Activated CD8-positive, alpha-beta memory T cell treated with anti-CD3 and anti-CD28 coated beads for 48 hours (primary cell): ENCODE results near the gene TWF2.

Experiments used
- DNase-seq, 3 experiments: peaks; one replicate each; pipeline ENCODE4 v3.0.0-alpha.2; 2020; ENCODE audit warnings: low read depth in 2 of 3, low spot score in 2 of 3

TWF2 gene

DNA sequence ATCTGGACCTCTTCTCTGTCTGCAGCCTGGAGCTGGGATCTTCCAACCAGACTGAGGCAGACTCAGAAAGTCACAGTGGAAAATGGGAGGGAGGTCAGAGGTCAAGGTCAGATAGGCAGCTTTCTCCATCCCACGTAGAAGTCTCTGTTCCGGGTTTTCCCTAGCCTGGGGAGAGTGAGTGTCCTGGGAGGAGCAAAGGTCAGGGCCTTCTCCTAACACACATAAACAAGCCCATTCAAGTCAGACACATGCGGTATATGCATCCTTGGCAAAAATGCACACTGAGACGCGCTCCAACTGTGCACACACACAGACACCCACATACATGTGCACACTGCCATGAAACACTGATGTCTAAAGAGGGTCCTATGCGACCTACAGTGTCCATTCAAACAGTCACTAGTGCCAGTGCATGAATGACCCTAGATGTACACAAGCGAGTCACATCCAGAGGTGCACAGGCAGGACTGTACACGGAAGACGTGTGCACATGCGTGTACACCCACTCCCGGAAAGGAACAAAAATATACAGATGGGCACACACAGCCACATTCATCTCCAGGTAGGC is 681 bp downstream of the TWF2 start:
- no peak for DNase-seq

DNA sequence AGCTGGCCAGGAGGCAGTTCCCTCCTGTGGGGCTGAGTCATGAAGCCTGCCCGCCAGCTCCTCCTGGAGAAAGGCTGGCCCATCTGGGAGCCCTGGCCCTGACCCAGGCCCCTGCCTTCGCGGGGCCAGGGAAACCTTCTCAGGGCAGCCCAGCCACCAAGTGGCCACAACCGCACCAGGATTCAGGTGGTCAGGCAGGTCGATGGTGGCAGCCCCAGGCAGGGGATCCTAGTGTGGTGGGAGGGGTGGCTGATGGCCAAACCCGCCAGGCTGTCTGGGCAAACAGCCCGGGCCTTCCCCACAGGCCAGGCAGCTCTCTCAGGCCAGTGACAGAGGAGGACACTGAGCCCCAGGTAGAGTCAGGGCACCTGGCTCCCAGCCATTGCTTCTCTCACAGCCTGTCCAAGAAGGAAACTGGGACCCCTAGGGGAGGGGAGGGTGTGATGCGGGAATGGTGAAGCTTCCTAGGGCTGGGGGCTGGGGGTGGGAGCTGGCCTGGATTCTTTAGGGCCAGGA is 1.2 kb downstream of the TWF2 start:
- DNase-seq: no peak

DNA sequence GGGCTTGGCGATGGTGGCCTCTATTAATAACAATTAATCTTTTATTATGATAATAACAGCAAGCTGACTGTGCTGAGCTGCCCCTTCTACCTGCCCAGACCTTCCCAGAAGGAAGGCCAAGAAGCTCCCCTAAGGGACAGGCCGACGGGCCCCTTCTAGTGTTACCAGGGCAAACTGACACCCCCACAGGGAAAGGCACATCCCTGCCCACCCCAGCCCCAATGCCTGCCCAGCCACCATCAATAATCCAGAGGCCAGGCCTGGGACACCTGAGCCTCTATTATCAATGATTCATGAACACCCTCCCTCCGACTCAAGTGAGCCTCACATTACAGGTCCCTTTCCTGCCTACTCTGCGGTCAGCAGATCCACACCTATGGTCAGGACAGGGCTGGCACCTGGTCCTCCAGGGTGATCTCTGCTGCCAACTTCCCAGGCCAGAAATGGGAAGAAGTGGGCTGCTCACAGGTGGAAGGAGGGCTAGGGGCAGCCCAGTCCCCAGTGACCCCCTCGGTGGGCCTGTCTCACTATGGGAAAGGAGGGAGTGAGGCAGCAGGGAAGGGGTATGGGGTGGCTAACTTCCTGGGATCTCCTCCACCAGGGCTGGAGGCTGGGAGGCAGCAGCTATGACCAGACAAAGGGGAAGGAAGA is 1.8 kb downstream of the TWF2 start:
- no peak for DNase-seq

DNA sequence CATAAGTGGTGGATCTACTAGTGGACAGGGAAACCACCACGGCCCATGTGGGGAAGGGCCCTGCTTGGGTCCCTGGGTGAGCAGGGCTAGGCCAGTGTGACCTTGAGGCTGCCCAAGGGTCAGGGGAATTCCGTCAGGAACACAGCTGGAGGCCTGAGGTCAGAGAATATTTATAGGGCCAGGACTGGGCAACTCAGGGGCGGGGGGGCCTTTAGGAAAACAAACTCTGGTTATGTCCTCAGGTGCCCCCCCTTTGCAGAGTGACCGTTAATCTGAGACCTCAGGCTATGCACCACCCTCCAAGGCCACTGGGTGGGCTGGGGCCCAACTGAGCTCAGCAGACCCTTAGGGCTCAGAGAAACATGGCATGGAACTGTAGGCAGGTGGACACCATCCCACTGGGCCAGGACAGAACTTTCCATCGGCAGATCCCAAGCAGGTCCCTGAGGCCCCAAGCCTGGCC is 2.5 kb downstream of the TWF2 start:
- no peak for DNase-seq

DNA sequence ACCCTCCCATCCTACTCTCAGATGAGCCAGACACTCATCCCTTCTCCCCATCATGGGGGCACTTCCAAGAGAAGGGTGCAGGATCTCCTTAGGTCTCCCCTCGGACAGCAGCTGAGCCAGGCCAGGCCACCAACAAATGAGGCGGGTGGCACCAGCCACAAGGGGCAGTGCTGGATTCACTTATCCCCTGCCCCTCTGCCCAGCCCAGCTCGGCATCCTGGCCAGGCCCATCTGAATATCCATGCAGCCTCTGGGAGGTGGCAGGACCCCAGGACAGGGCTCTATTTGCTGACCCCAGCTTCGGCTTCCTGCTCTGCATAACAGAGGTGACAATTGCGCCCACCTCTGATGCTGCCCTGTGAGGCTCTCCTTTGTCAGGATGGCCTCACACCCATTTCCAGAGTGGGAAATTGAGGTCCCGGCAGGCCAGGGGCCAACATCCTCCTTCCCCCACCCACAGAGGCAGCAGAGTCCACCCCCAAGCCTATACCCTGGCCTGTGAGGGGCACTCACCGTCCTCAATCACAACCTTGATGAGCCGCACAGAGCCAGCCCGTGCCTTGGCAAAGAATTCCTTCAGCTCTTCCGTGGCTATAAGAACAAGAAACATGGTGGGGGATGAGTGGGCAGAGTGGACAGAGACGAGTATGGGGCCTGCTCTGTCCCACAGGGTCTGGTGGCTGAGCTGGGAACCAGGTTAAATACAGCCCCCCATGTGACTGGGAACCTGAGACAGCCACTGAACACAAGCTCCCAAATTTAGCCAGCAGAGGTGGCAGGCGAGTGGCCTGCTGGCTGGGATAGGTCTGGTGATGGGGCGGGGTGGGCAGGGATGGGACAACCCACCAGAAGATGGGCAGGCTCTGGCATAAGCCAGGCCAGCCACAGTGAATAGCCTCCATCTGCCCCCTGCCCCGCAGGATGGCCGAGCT is 4.2 kb downstream of the TWF2 start:
- DNase-seq: no peak

DNA sequence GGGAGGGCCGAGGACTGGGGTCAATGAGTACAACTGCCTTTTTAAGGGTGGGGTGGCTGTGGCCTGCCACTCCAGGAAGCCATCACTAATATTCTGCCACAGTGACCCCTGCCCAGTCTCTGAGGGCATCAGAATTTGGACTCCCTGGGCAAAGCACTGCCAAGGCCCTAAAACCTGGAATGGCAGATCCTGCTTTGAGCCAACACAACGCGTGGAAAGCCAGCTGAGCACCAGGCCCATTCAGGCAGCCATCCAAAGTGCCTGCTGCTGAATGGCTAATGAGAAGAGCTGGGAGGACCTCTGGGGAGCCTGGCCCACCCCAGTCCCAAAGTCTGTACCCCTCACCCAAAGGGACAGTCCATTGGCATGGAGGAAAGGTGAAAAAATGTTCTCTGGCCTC is 5.0 kb downstream of the TWF2 start:
- no peak for DNase-seq

DNA sequence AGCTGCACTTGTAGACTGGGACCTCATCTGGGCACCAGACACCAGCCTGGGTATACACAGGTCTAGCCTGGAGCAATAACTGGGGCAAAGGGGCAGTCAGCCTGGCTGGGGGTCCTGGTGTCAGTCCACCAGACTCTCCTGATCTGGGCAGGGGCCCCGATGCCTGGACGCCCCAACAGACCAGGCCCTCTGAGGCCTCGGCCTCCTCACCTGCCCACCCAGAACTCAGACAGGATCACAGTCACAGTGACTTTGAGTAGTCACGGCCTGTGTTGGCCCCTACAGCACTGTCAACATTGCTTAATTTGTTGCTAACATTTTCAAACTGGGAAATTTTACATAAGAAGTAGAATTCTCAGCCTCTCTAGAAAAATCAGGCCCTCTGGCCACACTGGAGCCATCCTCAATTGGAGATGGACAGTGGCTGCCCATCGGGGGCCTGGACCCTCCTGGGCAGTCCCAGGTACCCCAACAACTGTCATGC is 5.8 kb downstream of the TWF2 start:
- no peak for DNase-seq

DNA sequence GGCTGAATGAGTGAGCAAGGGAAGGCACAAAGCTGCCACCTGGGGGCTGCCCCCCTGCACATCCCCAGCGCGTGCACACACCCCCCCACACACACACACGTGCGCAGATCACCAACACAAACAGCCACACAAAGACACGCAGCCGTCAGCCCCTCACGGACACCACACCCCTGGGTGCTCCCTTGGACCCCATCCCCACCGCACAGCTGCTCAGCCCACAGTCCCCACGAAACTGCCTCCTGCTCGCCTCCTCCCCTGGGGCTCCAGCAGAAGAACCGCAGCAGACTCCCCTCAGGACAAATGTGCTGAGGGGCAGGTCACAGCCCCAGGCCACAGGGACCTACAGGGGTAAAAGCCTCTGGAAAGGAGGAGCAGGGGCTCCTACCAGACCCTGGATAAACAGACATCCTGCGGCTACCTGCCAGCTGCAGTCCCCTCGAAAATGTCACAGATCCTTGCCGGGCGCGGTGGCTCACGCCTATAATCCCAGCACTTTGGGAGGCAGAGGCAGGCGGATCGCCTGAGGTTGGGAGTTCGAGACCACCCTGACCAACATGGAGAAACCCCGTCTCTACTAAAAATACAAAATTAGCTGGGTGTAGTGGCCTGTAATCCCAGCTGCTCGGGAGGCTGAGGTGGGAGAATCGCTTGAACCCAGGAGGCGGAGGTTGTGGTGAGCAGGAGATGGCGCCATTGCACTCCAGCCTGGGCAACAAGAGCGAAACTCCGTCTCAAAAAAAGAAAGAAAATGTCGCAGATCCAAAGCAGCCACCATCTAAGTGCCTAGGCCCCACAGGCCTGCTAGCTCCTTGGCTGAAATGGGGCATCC is 6.5 kb downstream of the TWF2 start:
- DNase-seq: no peak

DNA sequence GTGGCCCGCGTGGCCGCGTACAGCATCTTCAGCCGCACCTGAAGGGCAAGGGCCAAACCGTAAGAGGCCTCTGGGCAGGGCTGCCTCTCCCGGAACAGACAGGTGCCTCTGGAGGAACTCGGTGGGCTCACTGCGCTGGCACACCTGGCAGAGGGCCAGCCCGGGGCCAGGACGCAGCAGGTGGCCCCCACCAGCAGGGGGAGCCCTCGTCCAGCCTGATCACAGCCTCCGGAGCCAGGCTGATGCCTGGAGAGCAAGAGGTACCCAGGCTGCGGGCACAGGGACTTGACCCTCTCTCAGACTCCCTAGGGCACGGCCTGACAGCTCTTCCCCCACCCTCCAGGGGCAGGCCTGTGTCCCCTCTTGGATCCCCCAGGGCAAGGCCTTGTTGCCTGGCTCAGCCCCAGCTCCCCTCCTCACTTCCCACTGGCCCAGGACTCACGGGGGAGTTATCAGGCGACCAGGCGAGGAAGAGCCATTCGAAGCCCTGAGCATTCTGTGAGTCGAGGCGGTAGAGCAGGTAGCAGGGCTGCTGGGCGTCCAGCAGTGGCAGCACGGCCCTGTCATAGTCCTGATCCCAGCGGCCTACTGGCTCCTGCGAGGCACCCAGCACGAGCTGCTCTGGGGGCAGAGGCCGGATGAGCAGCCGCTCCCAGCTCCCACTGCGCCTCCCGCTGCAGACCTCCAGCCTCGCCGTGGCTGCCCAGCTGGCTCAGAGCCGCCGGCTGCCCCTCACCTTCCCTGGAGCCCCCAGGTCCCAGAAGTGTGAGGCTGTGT is 7.3 kb downstream of the TWF2 start:
- peak; percentile 71 to 96 (median 95) for DNase-seq

DNA sequence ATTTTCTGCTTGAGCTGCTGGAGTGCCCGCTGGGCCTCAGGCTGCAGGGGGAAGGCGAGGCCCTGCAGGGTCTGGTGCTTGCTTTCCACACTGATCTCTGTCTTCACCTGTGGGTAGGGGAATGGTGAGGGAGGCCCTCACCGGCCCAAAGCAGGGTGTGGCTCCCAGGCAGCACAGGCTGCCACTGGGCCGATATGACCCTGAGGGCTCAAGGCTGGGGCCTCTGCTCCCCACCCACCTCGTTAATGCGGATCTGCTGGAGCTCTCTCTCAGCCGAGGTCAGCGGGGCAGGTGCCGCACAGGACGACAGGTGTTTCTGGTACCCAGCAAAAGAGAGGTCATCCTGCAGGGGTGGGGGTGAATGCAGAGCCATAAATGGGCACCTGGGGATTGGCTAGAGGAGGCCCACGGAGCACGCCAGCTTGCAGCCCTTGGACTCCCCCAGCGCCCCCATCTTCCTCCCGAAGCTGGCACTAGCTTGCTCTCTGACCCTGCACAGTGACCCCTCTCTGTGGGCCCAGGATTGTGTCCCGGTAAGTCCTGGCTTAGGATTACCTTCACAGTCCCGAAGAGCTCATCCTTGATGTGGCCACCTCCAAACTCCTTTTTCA is 8.0 kb downstream of the TWF2 start:
- DNase-seq: no peak

DNA sequence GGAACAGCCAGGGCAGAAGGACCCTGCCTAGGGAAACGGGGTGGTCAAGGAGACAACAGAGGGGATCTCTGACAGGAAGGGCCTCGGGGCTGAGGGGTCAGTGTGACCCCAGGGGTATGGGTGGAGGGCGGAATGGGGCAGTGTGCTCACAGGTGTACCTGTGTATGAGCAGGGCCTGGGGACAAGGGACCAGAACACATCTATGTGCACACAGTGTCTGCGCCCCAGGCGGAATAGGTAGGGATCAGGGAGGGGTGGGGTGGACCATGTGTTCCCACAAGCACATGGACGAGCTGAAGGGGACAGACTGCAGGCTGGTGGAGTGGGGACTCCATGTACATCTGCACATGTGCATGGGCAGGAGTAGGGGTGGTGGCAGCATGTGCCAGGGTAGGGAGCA is 8.5 kb downstream of the TWF2 start:
- DNase-seq: no peak

DNA sequence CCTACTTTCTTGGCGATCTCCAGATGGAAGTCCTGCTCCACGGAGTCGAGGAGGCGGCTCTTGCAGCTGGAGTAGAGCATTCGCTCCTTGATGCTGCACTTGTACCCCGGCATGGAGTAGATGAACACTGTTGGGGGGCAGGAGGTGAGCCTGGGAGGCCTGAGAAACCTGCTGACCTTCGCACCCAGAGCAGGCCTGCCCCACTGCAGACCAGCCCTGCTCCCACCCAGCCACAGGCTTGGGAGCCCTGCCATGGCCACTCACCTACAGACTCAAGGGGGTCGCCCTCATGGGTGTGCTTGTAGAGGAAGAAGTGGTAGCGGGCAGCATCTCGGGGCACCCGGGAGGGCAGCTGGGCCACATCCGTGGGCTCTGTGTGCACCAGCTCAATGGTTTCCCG is 9.3 kb downstream of the TWF2 start:
- DNase-seq: no peak

DNA sequence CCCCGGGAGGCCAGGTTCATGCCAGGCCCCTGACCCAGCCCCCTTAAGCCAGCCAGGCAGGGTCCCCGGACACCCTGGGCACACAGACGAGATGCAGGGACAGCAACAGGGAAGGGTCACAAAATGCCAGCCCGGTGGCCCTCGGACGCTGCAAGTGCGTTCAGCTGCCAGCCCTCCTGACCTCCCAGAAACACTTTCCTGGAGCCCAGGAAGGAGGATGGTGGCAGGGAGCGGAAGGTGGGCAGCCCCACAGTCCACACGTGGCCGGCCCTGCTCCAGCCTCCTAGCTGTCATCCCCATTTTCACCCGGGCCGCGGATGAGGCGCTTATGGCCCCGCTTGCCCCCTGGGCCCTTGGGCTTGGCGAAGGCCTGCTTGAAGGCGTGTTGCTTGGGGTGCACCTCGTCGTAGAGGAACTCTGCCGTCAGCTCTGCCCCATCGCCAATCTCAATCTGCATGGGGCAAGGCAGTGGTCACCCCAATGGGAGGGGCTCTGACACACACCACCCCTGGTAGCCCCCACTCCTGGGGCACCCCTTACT is 10.1 kb downstream of the TWF2 start:
- DNase-seq: no peak

DNA sequence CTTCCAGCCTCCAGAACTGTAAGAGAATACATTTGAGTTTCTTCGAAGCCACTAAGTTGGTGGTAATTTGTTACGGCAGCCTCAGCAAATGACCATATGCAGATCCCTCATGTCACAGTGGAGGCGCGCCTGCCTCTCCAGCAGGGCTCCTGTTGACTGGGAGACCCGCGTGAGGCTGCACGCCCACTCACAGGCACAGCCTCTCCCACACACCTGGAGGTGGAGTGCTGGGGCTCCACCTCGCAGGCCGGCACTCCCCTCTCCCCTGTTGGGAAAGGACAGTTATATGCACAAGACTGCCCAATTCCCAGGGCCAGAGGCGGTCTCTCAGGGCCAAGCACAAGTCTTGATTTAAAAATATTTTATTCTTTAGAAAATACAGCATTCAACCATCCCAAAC is 10.7 kb downstream of the TWF2 start:
- DNase-seq: no peak

DNA sequence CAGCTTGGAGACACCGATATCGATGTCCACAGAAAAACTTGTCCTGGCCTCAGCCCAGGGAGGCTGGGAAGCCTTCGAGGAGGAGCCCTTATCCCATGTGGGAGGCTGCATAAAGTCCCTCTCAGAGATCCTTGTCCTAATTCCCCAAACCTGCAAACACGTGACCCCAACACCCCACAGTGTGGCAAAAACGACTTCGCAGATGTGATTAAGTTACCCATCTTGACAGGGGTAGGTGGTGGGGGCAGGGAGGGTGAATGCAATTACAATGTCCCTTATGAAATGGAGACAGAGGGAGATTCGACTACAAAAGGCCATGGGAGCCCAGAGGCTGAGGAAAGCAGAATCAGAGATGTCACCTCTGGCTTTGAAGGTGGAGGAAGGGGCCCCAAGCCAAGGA is 11.2 kb downstream of the TWF2 start:
- no peak for DNase-seq

DNA sequence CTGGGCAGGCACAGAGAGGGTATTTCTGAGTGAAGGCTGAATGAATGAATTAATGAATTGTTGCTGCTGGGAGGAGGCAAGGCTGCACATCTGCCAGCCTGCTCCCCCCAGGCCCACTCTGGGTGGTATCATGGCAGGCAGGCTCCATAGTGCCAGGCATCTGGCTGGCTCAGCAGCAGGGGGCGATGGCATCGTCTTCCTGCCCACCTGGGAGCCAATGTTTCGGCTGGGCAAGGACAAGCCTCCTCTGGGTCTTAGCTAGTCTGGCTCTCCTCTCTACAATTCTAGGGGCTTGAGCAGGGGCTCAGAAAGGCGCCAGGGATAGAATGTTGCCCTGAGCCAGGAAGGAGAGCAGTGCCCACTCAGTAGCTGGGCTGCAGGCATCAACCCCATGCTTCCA is 11.8 kb downstream of the TWF2 start:
- DNase-seq: no peak

DNA sequence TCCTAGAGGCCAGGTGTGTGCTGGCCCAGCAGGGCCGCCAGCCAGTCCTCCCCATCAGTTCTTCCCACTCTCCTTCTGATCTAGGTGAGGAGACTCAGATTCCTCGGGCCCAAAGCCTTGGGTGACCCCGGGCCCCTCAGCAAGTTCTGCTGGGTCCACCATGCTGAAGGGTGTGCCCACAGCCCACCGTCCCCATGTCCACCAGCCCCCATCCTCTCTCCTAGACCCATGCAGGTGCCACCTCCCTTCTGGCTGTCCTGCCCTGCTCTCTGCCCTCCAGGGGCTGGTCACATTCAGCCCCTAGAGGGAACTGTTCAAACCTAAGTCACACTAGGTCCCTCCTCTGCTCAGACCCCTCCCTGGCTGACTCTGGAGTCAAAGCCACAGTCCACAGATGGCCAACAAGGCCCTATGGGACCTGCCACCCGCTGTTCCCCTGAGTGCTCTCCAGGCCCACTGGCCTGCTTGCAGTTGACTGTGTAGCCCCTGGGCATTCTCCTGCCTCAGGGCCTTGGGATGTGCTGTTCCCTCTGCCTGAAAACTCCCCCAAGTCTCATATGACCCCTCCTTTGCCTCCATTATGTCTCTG is 12.6 kb downstream of the TWF2 start:
- peak in 1 of 3 experiments; percentile 6 for DNase-seq

DNA sequence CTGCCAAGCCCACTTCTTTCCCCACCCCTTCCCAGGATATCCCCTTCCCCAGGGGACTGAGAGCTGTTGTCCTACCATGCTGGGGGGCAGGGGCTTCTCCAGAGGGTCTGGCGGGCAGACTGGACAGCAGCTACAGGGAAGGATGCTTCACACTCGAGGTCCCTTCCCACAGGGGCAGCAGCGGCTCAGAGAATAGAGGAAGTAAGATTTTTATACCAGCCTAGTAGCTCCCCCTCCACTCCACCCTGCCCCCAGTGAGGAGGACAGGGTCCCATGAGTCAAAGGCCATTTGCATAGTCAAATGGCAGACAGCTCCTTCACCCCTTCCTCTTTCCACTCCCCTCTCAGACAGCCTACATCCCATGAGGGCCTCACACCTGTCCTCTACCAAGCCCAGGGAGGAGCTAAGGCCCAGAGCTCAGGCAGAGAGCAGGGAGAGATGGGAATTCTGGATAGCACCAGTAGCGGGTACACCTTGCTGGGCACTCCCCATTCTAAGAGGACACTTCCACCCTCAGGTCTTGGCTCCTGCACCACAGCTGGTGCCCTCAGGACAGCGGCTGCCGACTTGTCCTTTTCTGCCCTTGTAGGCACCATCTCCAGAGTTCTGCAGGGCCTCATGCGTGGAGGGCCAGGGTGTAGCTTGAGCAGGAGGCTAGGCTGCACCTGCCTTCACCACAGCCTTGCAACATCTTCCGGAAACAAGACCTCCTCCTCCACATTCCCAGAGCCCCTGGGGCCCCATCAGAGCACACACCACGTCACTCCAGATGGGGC is 13.3 kb downstream of the TWF2 start, which contains the start of gene TLR9:
Gene TLR9 (minus strand): TSS at position 194 of the 777 bp plus-strand sequence. CDS start 116 bp downstream, at position 78.
- DNase-seq: peak in 1 of 3 experiments; percentile 8
